ENCODE results near the gene CAMSAP2. TPM values are rescaled to one million over a fixed set of nuclear protein-coding genes. Genes with fewer than 3 reads are reported as not detected.

The CAMSAP2 gene
- total RNA-seq, 1 donor, result 55.7 TPM

GRCh38 chr1:200889571-200889970 lies 150.9 kb downstream of the CAMSAP2 start:
- no peak for TF ChIP-seq CTCF (IDR thresholded peaks at IDR 0.05; ENCODE audit: insufficient read depth, low read depth, low read length)
- H3K4me3 ChIP-seq (ENCODE audit: low read depth, low read length), result no peak overlapping the region
- no peak for DNase-seq (ENCODE audit: low read depth)

- no peak overlapping the region for H3K4me3 ChIP-seq (ENCODE audit: low read depth, low read length)
- TF ChIP-seq CTCF (IDR thresholded peaks at IDR 0.05; ENCODE audit: insufficient read depth, low read depth, low read length), result no peak
- DNase-seq (ENCODE audit: low read depth), result no peak
Measured at GRCh38 chr1:200890027-200890426, 151.3 kb downstream of the CAMSAP2 start.

- TF ChIP-seq CTCF (IDR thresholded peaks at IDR 0.05; ENCODE audit: insufficient read depth, low read depth, low read length), result peak; percentile 53
- peak; percentile 51 for DNase-seq (ENCODE audit: low read depth)
- peak overlapping the region; percentile 63 for H3K4me3 ChIP-seq (ENCODE audit: low read depth, low read length)
Measured at GRCh38 chr1:200890818-200891773, 152.4 kb downstream of the CAMSAP2 start.

GRCh38 chr1:200891774-200892157 lies 153.1 kb downstream of the CAMSAP2 start:
- no peak for DNase-seq (ENCODE audit: low read depth)
- no peak for TF ChIP-seq CTCF (IDR thresholded peaks at IDR 0.05; ENCODE audit: insufficient read depth, low read depth, low read length)
- peak overlapping the region; percentile 63 for H3K4me3 ChIP-seq (ENCODE audit: low read depth, low read length)

GRCh38 chr1:200892546-200892945 lies 153.9 kb downstream of the CAMSAP2 start:
- TF ChIP-seq CTCF (IDR thresholded peaks at IDR 0.05; ENCODE audit: insufficient read depth, low read depth, low read length), result no peak
- DNase-seq (ENCODE audit: low read depth), result no peak
- no peak overlapping the region for H3K4me3 ChIP-seq (ENCODE audit: low read depth, low read length)

- TF ChIP-seq CTCF (IDR thresholded peaks at IDR 0.05; ENCODE audit: insufficient read depth, low read depth, low read length), result no peak
- no peak for DNase-seq (ENCODE audit: low read depth)
- no peak overlapping the region for H3K4me3 ChIP-seq (ENCODE audit: low read depth, low read length)
Measured at GRCh38 chr1:200892958-200893357, 154.3 kb downstream of the CAMSAP2 start.
